SK-N-SH (cell line): ENCODE results near the gene TPD52L1. TPM values are rescaled to one million over a fixed set of nuclear protein-coding genes. Genes with fewer than 3 reads are reported as not detected.

Experiments used
- CTCF ChIA-PET: fragments of 300-600, 350-600 bp; formaldehyde crosslinking; extraction: SDS; loops from one replicate; lab custom pipeline; 2021; lab: Yijun Ruan, JAX
- POLR2A ChIA-PET: fragments of 350-600 bp; sonication (Branson Sonifier 250); formaldehyde crosslinking; extraction: SDS; loops from one replicate; lab custom pipeline; 2020; ENCODE audit warnings: antibody characterized with exemption, inconsistent platforms; lab: Yijun Ruan, JAX
- DNase-seq: peaks from one replicate; pipeline ENCODE4 v3.0.0; 2012
- H2AFZ ChIP-seq: fragments of 200-600 bp; sonication (generic); 2 replicates; pipeline ENCODE4 v1.8.1; 2016; ENCODE audit warnings: antibody characterized with exemption, mild to moderate bottlenecking, low read depth
- H3F3A ChIP-seq: fragments of 200-600 bp; sonication (generic); replicated peaks from 2 replicates; pipeline ENCODE3; 2016; ENCODE audit warnings: antibody characterized with exemption, mild to moderate bottlenecking; ENCODE audit not compliant: insufficient read depth
- H3K27ac ChIP-seq, 2 experiments: fragments of 200-500 bp in 1 of 2; fragments of 200-600 bp in 1 of 2; sonication (Bioruptor generic) in 1 of 2; sonication (generic), shearing (Covaris generic) in 1 of 2; 2 replicates each; pipeline versions ENCODE4 v1.5.1 to v1.6.1; 2014 to 2016; ENCODE audit warnings: low read depth in 2 of 2, inconsistent platforms in 1 of 2, low read length in 1 of 2, mild to moderate bottlenecking in 1 of 2, mixed read lengths in 1 of 2
- H3K27me3 ChIP-seq: fragments of 200-600 bp; sonication (generic), shearing (Covaris generic); 2 replicates; pipeline ENCODE4 v1.6.1; 2016; ENCODE audit warnings: mixed run types; ENCODE audit not compliant: insufficient read depth
- H3K36me3 ChIP-seq, 2 experiments: fragments of 200-500 bp in 1 of 2; fragments of 200-600 bp in 1 of 2; sonication (Bioruptor generic) in 1 of 2; sonication (generic) in 1 of 2; replicated peaks in 1 of 2; 2 replicates each; pipeline versions ENCODE3 to v1.5.1; 2014 to 2016; ENCODE audit warnings: low read length in 1 of 2, mild to moderate bottlenecking in 1 of 2; ENCODE audit not compliant: insufficient read depth in 2 of 2, control insufficient read depth in 1 of 2
- H3K4me1 ChIP-seq, 2 experiments: fragments of 200-500 bp in 1 of 2; fragments of 200-600 bp in 1 of 2; sonication (Bioruptor generic) in 1 of 2; sonication (generic), shearing (Covaris generic) in 1 of 2; 2 replicates each; pipeline versions ENCODE4 v1.5.1 to v1.6.1; 2014 to 2016; ENCODE audit warnings: low read depth in 1 of 2, low read length in 1 of 2, mixed run types in 1 of 2; ENCODE audit not compliant: insufficient read depth in 2 of 2, control insufficient read depth in 1 of 2
- H3K4me2 ChIP-seq: fragments of 200-600 bp; sonication (generic), shearing (Covaris generic); 2 replicates; pipeline ENCODE4 v1.6.1; 2017; ENCODE audit warnings: mixed run types
- H3K4me3 ChIP-seq, 2 experiments: fragments of 200-500 bp in 1 of 2; fragments of 200-600 bp in 1 of 2; sonication (Bioruptor generic) in 1 of 2; sonication (generic), shearing (Covaris generic) in 1 of 2; 2 replicates each; pipeline versions ENCODE4 v1.5.1 to v1.8.1; 2014 to 2016; ENCODE audit warnings: low read depth in 2 of 2, inconsistent platforms in 1 of 2, low read length in 1 of 2, mild to moderate bottlenecking in 1 of 2, mixed read lengths in 1 of 2, moderate library complexity in 1 of 2
- H3K79me2 ChIP-seq: fragments of 200-600 bp; sonication (generic); 2 replicates; pipeline ENCODE4 v1.8.1; 2017; ENCODE audit warnings: mild to moderate bottlenecking; ENCODE audit not compliant: insufficient read depth
- H3K9ac ChIP-seq: fragments of 200-600 bp; sonication (generic); 2 replicates; pipeline ENCODE4 v1.6.1; 2017; ENCODE audit warnings: mixed run types
- H3K9me2 ChIP-seq: fragments of 200-600 bp; sonication (generic); 2 replicates; pipeline ENCODE4 v1.6.1; 2017; ENCODE audit warnings: mixed run types
- H3K9me3 ChIP-seq: fragments of 200-600 bp; sonication (generic); 2 replicates; pipeline ENCODE4 v1.6.1; 2017; ENCODE audit warnings: mixed run types, mild to moderate bottlenecking, moderate library complexity
- H4K20me1 ChIP-seq: fragments of 200-600 bp; sonication (generic); 2 replicates; pipeline ENCODE4 v1.6.1; 2017; ENCODE audit warnings: mild to moderate bottlenecking, mixed run types; ENCODE audit not compliant: insufficient read depth
- EP300 ChIP-seq, 2 experiments: IDR thresholded peaks; 2 replicates each; pipeline versions ENCODE4 v1.4.0 to v1.6.1; 2012; ENCODE audit warnings: borderline replicate concordance in 1 of 2, low read depth in 1 of 2, low read length in 1 of 2
- GATA2 ChIP-seq: sonication (generic); formaldehyde crosslinking; IDR thresholded peaks from 2 replicates; pipeline ENCODE4 v1.5.0; 2020; ENCODE audit warnings: mild to moderate bottlenecking, missing genetic modification reagents
- NRF1 ChIP-seq: IDR thresholded peaks from 2 replicates; pipeline ENCODE4 v1.6.1; 2012; ENCODE audit warnings: low read depth, mild to moderate bottlenecking, low read length
- RAD21 ChIP-seq: IDR thresholded peaks from 2 replicates; pipeline ENCODE4 v1.6.1; 2012; ENCODE audit warnings: mild to moderate bottlenecking, low read length
- SMC3 ChIP-seq: IDR thresholded peaks from 2 replicates; pipeline ENCODE4 v1.6.1; 2012; ENCODE audit warnings: low read depth, low read length, improper control_type of control experiment
- TEAD4 ChIP-seq: IDR thresholded peaks from 2 replicates; pipeline ENCODE4 v1.4.0; 2012; ENCODE audit warnings: mild to moderate bottlenecking, borderline replicate concordance; ENCODE audit not compliant: insufficient read depth
- WGBS: methylation state at CpG from one replicate; pipeline ENCODE4 v1.1.6; 2017; ENCODE audit warnings: low lambda C conversion rate; 5-methylcytosine and 5-hydroxymethylcytosine counted together
- polyA plus RNA-seq, 3 experiments: library from polyadenylated mRNA; depleted of rRNA; stranded (reverse); fragments of >200 nt; gene quantifications; 2 replicates each; pipeline ENCODE4 v1.2.3, GENCODE V29; 2012
- TF ChIP-seq, protein P1 (sequence below): fragments of 200-600 bp; sonication (generic); IDR thresholded peaks from 2 replicates; pipeline ENCODE4 v1.6.1; 2017; ENCODE audit warnings: antibody characterized with exemption, mild to moderate bottlenecking, moderate library complexity

Gene TPD52L1, protein sequence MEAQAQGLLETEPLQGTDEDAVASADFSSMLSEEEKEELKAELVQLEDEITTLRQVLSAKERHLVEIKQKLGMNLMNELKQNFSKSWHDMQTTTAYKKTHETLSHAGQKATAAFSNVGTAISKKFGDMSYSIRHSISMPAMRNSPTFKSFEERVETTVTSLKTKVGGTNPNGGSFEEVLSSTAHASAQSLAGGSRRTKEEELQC
- polyA plus RNA-seq (2012; rRNA removed) = 0.13 and 0.19 TPM in 2 replicates
- polyA plus RNA-seq (2012; cell fraction: cytosol; rRNA removed) = 0.14 and 0.17 TPM in 2 replicates
- 0.12 TPM in 1 of 2 replicates, not detected in the other for polyA plus RNA-seq (2012; cell fraction: nucleus; rRNA removed)

DNA sequence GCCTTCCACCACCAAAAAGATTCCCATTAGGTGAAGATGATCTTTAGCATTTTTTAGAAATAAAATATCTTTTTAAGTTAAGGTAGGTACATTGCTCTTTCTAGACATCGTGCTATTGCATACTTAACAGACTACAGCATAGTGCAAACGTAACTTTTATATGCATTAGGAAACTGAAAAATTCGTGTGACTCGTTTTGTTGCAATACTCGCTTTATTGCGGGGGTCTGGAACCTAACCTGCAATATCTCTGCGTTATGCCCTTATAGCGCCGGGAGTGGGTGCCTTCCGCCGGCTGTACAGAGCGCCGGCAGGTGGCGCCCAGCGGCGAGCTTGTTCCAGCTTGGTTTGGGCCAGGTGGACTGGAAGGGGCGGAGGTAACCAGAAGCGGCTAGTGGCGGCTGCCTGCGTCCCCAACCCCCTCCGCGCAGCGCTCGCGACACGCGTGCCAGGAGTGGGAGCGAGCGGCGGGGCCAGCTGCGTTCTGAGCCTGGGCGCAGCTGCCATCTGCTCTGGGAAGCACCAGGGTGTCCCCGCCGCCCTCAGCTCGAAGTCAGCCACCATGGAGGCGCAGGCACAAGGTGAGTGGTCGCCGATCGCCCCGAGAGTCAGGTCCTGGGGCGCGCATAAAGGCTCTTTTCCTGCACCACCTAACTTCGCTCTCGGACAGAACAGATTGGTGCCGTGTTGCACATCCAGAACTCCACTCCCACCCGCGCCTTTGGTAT is at the start of gene TPD52L1:
TSS of gene TPD52L1 (plus strand) at position 383 of the 727 bp plus-strand sequence. CDS start at position 562, 179 bp downstream.
- Histone ChIP-seq H3K79me2 (no peaks in the 10 kb centered on the region), H3F3A (no peaks in the 10 kb centered on the region), H3K4me1 (peaks cover 0 to 5% of the 10 kb centered on the region in 2 experiments; a peak in 1 of 4 replicates), H3K4me2 (peak within 1 kb of the TSS; percentile 80), H3K27me3 (peaks cover 41% of the 10 kb centered on the region), H3K36me3 (no peaks in the 10 kb centered on the region), H3K9me2 (no peaks in the 10 kb centered on the region), H4K20me1 (no peaks in the 10 kb centered on the region), H3K27ac (no peak within 1 kb of the TSS), H2AFZ (peak within 1 kb of the TSS; percentile 50; the same call in 1 of the 2 replicates), H3K9ac (no peak within 1 kb of the TSS), H3K4me3 (peak within 1 kb of the TSS; percentile 38 to 56), H3K9me3 (no peaks in the 10 kb centered on the region)
- TF ChIP-seq SMC3 = peak; percentile 70
- no peak for TF ChIP-seq NRF1
- TF ChIP-seq, protein P1, sequence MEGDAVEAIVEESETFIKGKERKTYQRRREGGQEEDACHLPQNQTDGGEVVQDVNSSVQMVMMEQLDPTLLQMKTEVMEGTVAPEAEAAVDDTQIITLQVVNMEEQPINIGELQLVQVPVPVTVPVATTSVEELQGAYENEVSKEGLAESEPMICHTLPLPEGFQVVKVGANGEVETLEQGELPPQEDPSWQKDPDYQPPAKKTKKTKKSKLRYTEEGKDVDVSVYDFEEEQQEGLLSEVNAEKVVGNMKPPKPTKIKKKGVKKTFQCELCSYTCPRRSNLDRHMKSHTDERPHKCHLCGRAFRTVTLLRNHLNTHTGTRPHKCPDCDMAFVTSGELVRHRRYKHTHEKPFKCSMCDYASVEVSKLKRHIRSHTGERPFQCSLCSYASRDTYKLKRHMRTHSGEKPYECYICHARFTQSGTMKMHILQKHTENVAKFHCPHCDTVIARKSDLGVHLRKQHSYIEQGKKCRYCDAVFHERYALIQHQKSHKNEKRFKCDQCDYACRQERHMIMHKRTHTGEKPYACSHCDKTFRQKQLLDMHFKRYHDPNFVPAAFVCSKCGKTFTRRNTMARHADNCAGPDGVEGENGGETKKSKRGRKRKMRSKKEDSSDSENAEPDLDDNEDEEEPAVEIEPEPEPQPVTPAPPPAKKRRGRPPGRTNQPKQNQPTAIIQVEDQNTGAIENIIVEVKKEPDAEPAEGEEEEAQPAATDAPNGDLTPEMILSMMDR = peak; percentile 77
- peak; percentile 53 for TF ChIP-seq RAD21
- 4% methylated on average over 16 of the region's 47 CpGs for WGBS
- ChIA-PET POLR2A (no interaction called here), CTCF (interaction anchor here (0.6 to 2.0 kb wide), 24 partner anchors 8 to 1980 kb away, joined by 3 to 14 read pairs (median 4); partner anchors contain the start of gene HDDC2)
- peak; percentile 75 for DNase-seq

DNA sequence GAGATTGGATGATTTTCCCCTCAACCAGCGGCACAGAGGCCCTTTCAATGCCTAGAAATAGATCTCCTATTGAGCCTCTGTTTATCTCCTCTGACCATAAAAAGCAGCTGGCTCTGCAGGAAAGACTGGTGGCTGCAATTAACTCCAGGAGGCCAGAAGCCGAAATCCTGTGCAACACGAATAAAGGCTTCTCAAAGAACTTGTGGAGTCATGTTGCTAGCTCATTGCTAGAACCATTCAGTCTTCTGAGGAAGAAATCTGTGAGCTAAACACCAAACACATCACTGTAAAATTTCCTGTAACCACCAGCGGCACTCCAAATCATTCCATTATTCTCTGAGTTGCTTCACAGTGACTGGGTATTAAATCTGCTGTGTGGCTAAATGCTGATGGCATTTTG is 49.1 kb upstream of the TPD52L1 start:
- H3K27me3 ChIP-seq = no peaks in the 10 kb centered on the region
- peak overlapping the region; percentile 46 for H3K4me2 ChIP-seq
- H3K27ac ChIP-seq = peak overlapping the region in 1 of 2 experiments; percentile 25; a peak in 1 of 4 replicates
- H3K4me1 ChIP-seq = peaks cover 4 to 31% of the 10 kb centered on the region in 2 experiments; a peak in 2 of 4 replicates
- peaks cover 3% of the 10 kb centered on the region for H3F3A ChIP-seq
- H2AFZ ChIP-seq = peak overlapping the region; percentile 85
- WGBS = 14% methylated on average over 4 of the region's 4 CpGs
- TF ChIP-seq GATA2 (CRISPR knock-in tag) (no peak), TEAD4 (no peak), EP300 (IDR thresholded peaks at IDR 0.05; ENCODE audit: borderline replicate concordance in 1 of 2, low read depth in 1 of 2, low read length in 1 of 2) (no peak)
- no peak for DNase-seq
- no peaks in the 10 kb centered on the region for H4K20me1 ChIP-seq
- no peaks in the 10 kb centered on the region for H3K79me2 ChIP-seq
- H3K36me3 ChIP-seq = no peaks in the 10 kb centered on the region
- H3K9ac ChIP-seq = 0 out of 2 replicates have a peak overlapping the region, but pooled peaks have one; percentile 5
- no peaks in the 10 kb centered on the region for H3K9me2 ChIP-seq
- POLR2A ChIA-PET = no interaction called here
- H3K4me3 ChIP-seq = no peak overlapping the region
- CTCF ChIA-PET = interaction anchor here (2.8 kb wide), 1 partner anchor 10 kb away, joined by 12 read pairs; no protein-coding TSS in a partner anchor
- no peaks in the 10 kb centered on the region for H3K9me3 ChIP-seq
